BJ (cell line): Measurements from ENCODE around the gene PCNT. TPM values are rescaled to one million over a fixed set of nuclear protein-coding genes. Genes with fewer than 3 reads are reported as not detected.
"Not testable (repeated sequence)": the region's sequence is repeated elsewhere in the genome, so short reads cannot be mapped to it uniquely, and the experiment has no call there.

Experiments
- CTCF ChIA-PET: fragments of 350-600 bp; formaldehyde crosslinking; extraction: SDS; loops from one replicate; lab custom pipeline; 2021; ENCODE audit warnings: antibody characterized with exemption, inconsistent platforms; lab: Yijun Ruan, JAX
- POLR2A ChIA-PET: fragments of 300-600 bp; sonication (Branson Sonifier 250); formaldehyde crosslinking; extraction: SDS; loops from one replicate; lab custom pipeline; 2021; ENCODE audit warnings: antibody characterized with exemption; lab: Charles Lee
- DNase-seq: peaks from one replicate; pipeline ENCODE4 v3.0.0-alpha.2; 2011; ENCODE audit warnings: low read depth
- H3K27me3 ChIP-seq: 2 replicates; pipeline ENCODE4 v1.6.0; 2011; ENCODE audit warnings: low read length; ENCODE audit not compliant: control insufficient read depth, insufficient read depth
- H3K36me3 ChIP-seq: 2 replicates; pipeline ENCODE4 v1.5.1; 2011; ENCODE audit warnings: low read length; ENCODE audit not compliant: control insufficient read depth, insufficient read depth
- H3K4me3 ChIP-seq: 2 replicates; pipeline ENCODE4 v1.5.1; 2011; ENCODE audit warnings: low read depth, mild to moderate bottlenecking, control low read depth, low read length
- CTCF ChIP-seq: IDR thresholded peaks from 2 replicates; pipeline ENCODE4 v1.5.1; 2011; ENCODE audit warnings: low read depth, mild to moderate bottlenecking, control low read depth, inconsistent platforms, low read length, moderate library complexity; ENCODE audit not compliant: insufficient read depth
- polyA plus RNA-seq: library from polyadenylated mRNA; depleted of rRNA; stranded (reverse); fragments of >200 nt; gene quantifications from 2 replicates; pipeline ENCODE4 v1.2.3, GENCODE V29; 2011

PCNT gene
- polyA plus RNA-seq, 1 experiment = 11.0 TPM

- H3K36me3 ChIP-seq = peaks cover 32% of the 10 kb centered on the region
- no peak for TF ChIP-seq CTCF
- ChIA-PET CTCF (no interaction called here), POLR2A (no interaction called here)
- H3K4me3 ChIP-seq = no peak overlapping the region
- H3K27me3 ChIP-seq = no peaks in the 10 kb centered on the region
- no peak for DNase-seq
These were observed 75.2 kb downstream of the PCNT start for GRCh38 chr21:46399129-46399528.

- ChIA-PET CTCF (no interaction called here), POLR2A (no interaction called here)
- DNase-seq = no peak
- H3K4me3 ChIP-seq = no peak overlapping the region
- peaks cover 31% of the 10 kb centered on the region for H3K36me3 ChIP-seq
- no peaks in the 10 kb centered on the region for H3K27me3 ChIP-seq
- no peak for TF ChIP-seq CTCF
These were observed 75.7 kb downstream of the PCNT start for GRCh38 chr21:46399686-46400085.

GRCh38 chr21:46401186-46401910 is 77.4 kb downstream of the PCNT start:
- ChIA-PET POLR2A (interaction anchor here (0.7 kb wide), 1 partner anchor 10 kb away, joined by 3 read pairs; no protein-coding TSS in a partner anchor), CTCF (interaction anchor here (0.7 kb wide), 1 partner anchor 257 kb away, joined by 3 read pairs; no protein-coding TSS in a partner anchor)
- Histone ChIP-seq H3K36me3 (peaks cover 28% of the 10 kb centered on the region), H3K4me3 (no peak overlapping the region), H3K27me3 (no peaks in the 10 kb centered on the region)
- no peak for DNase-seq
- no peak for TF ChIP-seq CTCF

- H3K27me3 ChIP-seq = no peaks in the 10 kb centered on the region
- ChIA-PET CTCF (interaction anchor here (0.6 kb wide), 1 partner anchor 10 kb away, joined by 3 read pairs; no protein-coding TSS in a partner anchor), POLR2A (no interaction called here)
These were observed 78.5 kb downstream of the PCNT start for GRCh38 chr21:46402421-46402820.

GRCh38 chr21:46403234-46403811 is 79.4 kb downstream of the PCNT start:
- H3K27me3 ChIP-seq, POLR2A ChIA-PET, DNase-seq, H3K4me3 ChIP-seq, CTCF ChIA-PET: not testable (repeated sequence)
- peaks cover 21% of the 10 kb centered on the region for H3K36me3 ChIP-seq

More at GRCh38 chr21:46402421-46402820, 78.5 kb downstream of the PCNT start:
- DNase-seq = no peak
- TF ChIP-seq CTCF = no peak
- H3K36me3 ChIP-seq = peaks cover 25% of the 10 kb centered on the region
- H3K4me3 ChIP-seq = no peak overlapping the region
